Ovary (tissue), 3 donors: ENCODE measurements around the gene ADAMTS5.

ENCODE experiments used
- EP300 ChIP-seq: sonication (generic); formaldehyde crosslinking; IDR thresholded peaks from one replicate; pipeline ENCODE4 v1.6.1; 2017; ENCODE audit warnings: antibody characterized with exemption
- POLR2A ChIP-seq: fragments of 450-650 bp; IDR thresholded peaks from one replicate; pipeline ENCODE4 v1.6.1; 2017; ENCODE audit warnings: antibody characterized with exemption, mild to moderate bottlenecking, moderate library complexity
- TF ChIP-seq, protein P1 (sequence below), 3 donors: fragments of 450-650 bp in 2 of 3; fragments of 200-600 bp in 1 of 3; IDR thresholded peaks; one replicate each; pipeline versions ENCODE4 v1.5.1 to v1.8.0; 2016 to 2022; ENCODE audit warnings: antibody characterized with exemption in 3 of 3, mild to moderate bottlenecking in 1 of 3
- donor health status: DM: no; HTN: no; CAD: no.

GRCh38 chr21:26874347-26874746 is 92.5 kb downstream of the ADAMTS5 start:
- TF ChIP-seq, protein P1, sequence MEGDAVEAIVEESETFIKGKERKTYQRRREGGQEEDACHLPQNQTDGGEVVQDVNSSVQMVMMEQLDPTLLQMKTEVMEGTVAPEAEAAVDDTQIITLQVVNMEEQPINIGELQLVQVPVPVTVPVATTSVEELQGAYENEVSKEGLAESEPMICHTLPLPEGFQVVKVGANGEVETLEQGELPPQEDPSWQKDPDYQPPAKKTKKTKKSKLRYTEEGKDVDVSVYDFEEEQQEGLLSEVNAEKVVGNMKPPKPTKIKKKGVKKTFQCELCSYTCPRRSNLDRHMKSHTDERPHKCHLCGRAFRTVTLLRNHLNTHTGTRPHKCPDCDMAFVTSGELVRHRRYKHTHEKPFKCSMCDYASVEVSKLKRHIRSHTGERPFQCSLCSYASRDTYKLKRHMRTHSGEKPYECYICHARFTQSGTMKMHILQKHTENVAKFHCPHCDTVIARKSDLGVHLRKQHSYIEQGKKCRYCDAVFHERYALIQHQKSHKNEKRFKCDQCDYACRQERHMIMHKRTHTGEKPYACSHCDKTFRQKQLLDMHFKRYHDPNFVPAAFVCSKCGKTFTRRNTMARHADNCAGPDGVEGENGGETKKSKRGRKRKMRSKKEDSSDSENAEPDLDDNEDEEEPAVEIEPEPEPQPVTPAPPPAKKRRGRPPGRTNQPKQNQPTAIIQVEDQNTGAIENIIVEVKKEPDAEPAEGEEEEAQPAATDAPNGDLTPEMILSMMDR (IDR thresholded peaks at IDR 0.05): no peak
- TF ChIP-seq POLR2A (no peak), EP300 (no peak)
